Breast epithelium (tissue), 3 donors: ENCODE measurements around the gene YJEFN3.

ENCODE experiments used
- CTCF ChIP-seq, 3 donors: fragments of 450-650 bp; IDR thresholded peaks; one replicate each; pipeline ENCODE4 v1.5.1; 2016 to 2017; ENCODE audit warnings: antibody characterized with exemption in 3 of 3, mild to moderate bottlenecking in 3 of 3, moderate library complexity in 3 of 3
- POLR2A ChIP-seq: fragments of 450-650 bp; IDR thresholded peaks from one replicate; pipeline ENCODE4 v1.6.1; 2016; ENCODE audit warnings: antibody characterized with exemption, mild to moderate bottlenecking, moderate library complexity

GRCh38 chr19:19570571-19570970 is 41.9 kb downstream of the YJEFN3 start:
- TF ChIP-seq CTCF (IDR thresholded peaks at IDR 0.05) (no peak), POLR2A (no peak)
